ENCODE measurements around the gene HYAL2.
A peak's percentile ranks its signal among the peaks of the same experiment; 100 is the strongest.

- TF ChIP-seq CTCF (conservative IDR thresholded peaks at IDR 0.05; ENCODE audit: low read length) (peak; percentile 17), EZH2phosphoT487 (IDR thresholded peaks at IDR 0.05; ENCODE audit: borderline replicate concordance) (no peak)
Measured at GRCh38 chr3:50292159-50293078, 30.1 kb downstream of the HYAL2 start, which contains the start of gene IFRD2.
